HEK293 (cell line): ENCODE measurements around the gene SNX21.

ENCODE experiments used
- CTCF ChIA-PET: fragments of 350-600 bp; formaldehyde crosslinking; extraction: SDS; loops from one replicate; lab custom pipeline; 2021; ENCODE audit warnings: antibody characterized with exemption; lab: Yijun Ruan, JAX
- POLR2A ChIA-PET: fragments of 300-600 bp; formaldehyde crosslinking; extraction: SDS; loops from one replicate; lab custom pipeline; 2020; ENCODE audit warnings: antibody characterized with exemption, inconsistent platforms; lab: Yijun Ruan, JAX
- H3K27ac ChIP-seq: fragments of 200-500 bp; sonication (Bioruptor generic); 2 replicates; pipeline ENCODE4 v1.5.1; 2014; ENCODE audit warnings: low read depth, low read length, control low read depth, inconsistent platforms; ENCODE audit errors: extremely low read depth
- H3K36me3 ChIP-seq, 2 experiments: fragments of 200-500 bp in 1 of 2; sonication (Bioruptor generic) in 1 of 2; 1 replicate in 1 of 2; 2 replicates in 1 of 2; pipeline ENCODE4 v1.5.1; 2014 to 2017; ENCODE audit warnings: inconsistent platforms in 2 of 2, low read length in 2 of 2; ENCODE audit not compliant: control insufficient read depth in 2 of 2, insufficient read depth in 1 of 2
- H3K4me1 ChIP-seq: fragments of 200-500 bp; sonication (Bioruptor generic); 2 replicates; pipeline ENCODE4 v1.5.1; 2014; ENCODE audit warnings: mild to moderate bottlenecking, low read length, inconsistent platforms; ENCODE audit not compliant: control insufficient read depth, insufficient read depth
- H3K4me3 ChIP-seq: 2 replicates; pipeline ENCODE4 v1.5.1; 2011; ENCODE audit warnings: low read depth, mild to moderate bottlenecking, control low read depth, low read length, moderate library complexity
- H3K9me3 ChIP-seq: fragments of 200-500 bp; sonication (Bioruptor generic); 2 replicates; pipeline ENCODE4 v1.5.1; 2014; ENCODE audit warnings: low read depth, low read length, inconsistent platforms; ENCODE audit not compliant: control insufficient read depth, insufficient read depth
- AEBP2 ChIP-seq: fragments of 450-650 bp; formaldehyde crosslinking; IDR thresholded peaks from 2 replicates; pipeline ENCODE4 v1.5.1; 2016; ENCODE audit warnings: missing biosample characterization, missing genetic modification characterization, borderline replicate concordance
- CTCF ChIP-seq: fragments of 450-650 bp; formaldehyde crosslinking; IDR thresholded peaks from 2 replicates; pipeline ENCODE4 v1.5.1; 2016; ENCODE audit warnings: missing biosample characterization, missing genetic modification characterization
- GLI2 ChIP-seq: fragments of 450-650 bp; formaldehyde crosslinking; IDR thresholded peaks from 2 replicates; pipeline ENCODE4; 2017; ENCODE audit warnings: missing biosample characterization, missing genetic modification characterization, low read depth, borderline replicate concordance
- HOXC10 ChIP-seq: sonication (generic); formaldehyde crosslinking; IDR thresholded peaks from 2 replicates; pipeline ENCODE4 v1.8.1; 2023; ENCODE audit warnings: mild to moderate bottlenecking, missing genetic modification reagents
- HOXD13 ChIP-seq: sonication (generic); formaldehyde crosslinking; IDR thresholded peaks from 2 replicates; pipeline ENCODE4 v1.8.0; 2022; ENCODE audit warnings: missing genetic modification reagents, borderline replicate concordance
- REPIN1 ChIP-seq: fragments of 450-650 bp; formaldehyde crosslinking; IDR thresholded peaks from 2 replicates; pipeline ENCODE4 v1.5.1; 2017; ENCODE audit warnings: missing biosample characterization, missing genetic modification characterization, low read depth
- ZBTB20 ChIP-seq: fragments of 450-650 bp; formaldehyde crosslinking; IDR thresholded peaks from 2 replicates; pipeline ENCODE4 v1.5.1; 2016; ENCODE audit warnings: missing biosample characterization, missing genetic modification characterization
- ZFHX2 ChIP-seq: fragments of 450-650 bp; formaldehyde crosslinking; conservative IDR thresholded peaks from 2 replicates; pipeline ENCODE4 v1.5.1; 2016; ENCODE audit warnings: missing biosample characterization, missing genetic modification characterization
- ZNF121 ChIP-seq: fragments of 450-650 bp; formaldehyde crosslinking; IDR thresholded peaks from 2 replicates; pipeline ENCODE4 v1.5.1; 2016; ENCODE audit warnings: missing biosample characterization, missing genetic modification characterization
- ZNF146 ChIP-seq: fragments of 450-650 bp; formaldehyde crosslinking; IDR thresholded peaks from 2 replicates; pipeline ENCODE4 v1.5.1; 2016; ENCODE audit warnings: missing biosample characterization, missing genetic modification characterization
- ZNF155 ChIP-seq: fragments of 450-650 bp; formaldehyde crosslinking; IDR thresholded peaks from 2 replicates; pipeline ENCODE4 v1.5.1; 2016; ENCODE audit warnings: missing biosample characterization, missing genetic modification characterization
- ZNF184 ChIP-seq: fragments of 450-650 bp; IDR thresholded peaks from 2 replicates; pipeline ENCODE4 v1.5.1; 2018; ENCODE audit warnings: missing biosample characterization, mild to moderate bottlenecking, missing genetic modification characterization
- ZNF202 ChIP-seq: fragments of 450-650 bp; formaldehyde crosslinking; IDR thresholded peaks from 2 replicates; pipeline ENCODE4 v1.5.1; 2016; ENCODE audit warnings: missing biosample characterization, missing genetic modification characterization, borderline replicate concordance
- ZNF214 ChIP-seq: fragments of 450-650 bp; formaldehyde crosslinking; IDR thresholded peaks from 2 replicates; pipeline ENCODE4 v1.5.1; 2017; ENCODE audit warnings: missing biosample characterization, mild to moderate bottlenecking, missing genetic modification characterization, borderline replicate concordance
- ZNF391 ChIP-seq: fragments of 450-650 bp; formaldehyde crosslinking; IDR thresholded peaks from 2 replicates; pipeline ENCODE4 v1.5.1; 2016; ENCODE audit warnings: low read depth, missing biosample characterization, missing genetic modification characterization, borderline replicate concordance
- ZNF521 ChIP-seq: fragments of 450-650 bp; formaldehyde crosslinking; IDR thresholded peaks from 2 replicates; pipeline ENCODE4 v1.5.1; 2017; ENCODE audit warnings: missing biosample characterization, mild to moderate bottlenecking, missing genetic modification characterization
- ZNF530 ChIP-seq: fragments of 450-650 bp; formaldehyde crosslinking; IDR thresholded peaks from 2 replicates; pipeline ENCODE4 v1.5.1; 2016; ENCODE audit warnings: low read depth, missing biosample characterization, missing genetic modification characterization
- ZNF664 ChIP-seq: fragments of 450-650 bp; formaldehyde crosslinking; IDR thresholded peaks from 2 replicates; pipeline ENCODE4 v1.5.1; 2016; ENCODE audit warnings: missing biosample characterization, missing genetic modification characterization
- ZNF677 ChIP-seq: fragments of 450-650 bp; IDR thresholded peaks from 2 replicates; pipeline ENCODE4 v1.5.0; 2018; ENCODE audit warnings: missing biosample characterization, mild to moderate bottlenecking, missing genetic modification characterization, moderate library complexity
- ZNF747 ChIP-seq: fragments of 450-650 bp; formaldehyde crosslinking; IDR thresholded peaks from 2 replicates; pipeline ENCODE4 v1.5.1; 2016; ENCODE audit warnings: missing biosample characterization, missing genetic modification characterization
- ZNF76 ChIP-seq: fragments of 450-650 bp; formaldehyde crosslinking; IDR thresholded peaks from 2 replicates; pipeline ENCODE4; 2016; ENCODE audit warnings: low read depth, missing biosample characterization, missing genetic modification characterization, borderline replicate concordance
- ZNF776 ChIP-seq: fragments of 450-650 bp; formaldehyde crosslinking; IDR thresholded peaks from 2 replicates; pipeline ENCODE4 v1.5.0; 2017; ENCODE audit warnings: missing biosample characterization, missing genetic modification characterization, borderline replicate concordance
- ZNF830 ChIP-seq: fragments of 450-650 bp; IDR thresholded peaks from 2 replicates; pipeline ENCODE4 v1.5.0; 2018; ENCODE audit warnings: missing biosample characterization, missing genetic modification characterization, low read depth, mild to moderate bottlenecking, moderate library complexity

SNX21 gene

GRCh38 chr20:45850926-45851325 is 17.3 kb downstream of the SNX21 start (continued):
- TF ChIP-seq ZNF521 (tag by site-specific recombination): no peak
- TF ChIP-seq ZNF155 (tag by site-specific recombination): no peak
- no peak for TF ChIP-seq ZBTB20 (tag by site-specific recombination)
- TF ChIP-seq ZNF530 (tag by site-specific recombination): no peak
- no peak for TF ChIP-seq ZNF776 (tag by site-specific recombination)
- no peak for TF ChIP-seq GLI2

- ChIA-PET CTCF (interaction anchor here (0.6 kb wide), 2 partner anchors 19 to 119 kb away, joined by 3 to 4 read pairs; no protein-coding TSS in a partner anchor), POLR2A (no interaction called here)
- Histone ChIP-seq H3K27ac (no peak overlapping the region), H3K4me3 (no peak overlapping the region), H3K36me3 (peaks cover 0 to 49% of the 10 kb centered on the region in 2 experiments; a peak in 2 of 3 replicates), H3K9me3 (no peaks in the 10 kb centered on the region)
- no peak for TF ChIP-seq ZNF146 (tag by site-specific recombination)
- TF ChIP-seq ZNF202 (tag by site-specific recombination): no peak
- TF ChIP-seq HOXD13 (CRISPR knock-in tag): no peak
- no peak for TF ChIP-seq ZNF830 (tag by site-specific recombination)
- TF ChIP-seq GLI2: no peak
- TF ChIP-seq ZNF391 (tag by site-specific recombination): no peak
- no peak for TF ChIP-seq ZNF214 (tag by site-specific recombination)
- TF ChIP-seq ZNF664: no peak
- TF ChIP-seq ZFHX2: no peak
- no peak for TF ChIP-seq REPIN1
- TF ChIP-seq ZNF677: no peak
- no peak for TF ChIP-seq AEBP2 (tag by site-specific recombination)
- TF ChIP-seq CTCF (tag by site-specific recombination): no peak
- no peak for TF ChIP-seq ZNF184 (tag by site-specific recombination)
- no peak for TF ChIP-seq ZNF747
- no peak for TF ChIP-seq ZNF76 (tag by site-specific recombination)
- TF ChIP-seq ZNF155 (tag by site-specific recombination): no peak
- TF ChIP-seq, all 188 proteins: peak for 0
- no peaks in the 10 kb centered on the region for H3K4me1 ChIP-seq
Observed at GRCh38 chr20:45851501-45851900, 17.9 kb downstream of the SNX21 start.

GRCh38 chr20:45852326-45852725 is 18.7 kb downstream of the SNX21 start:
- Histone ChIP-seq H3K9me3 (no peaks in the 10 kb centered on the region), H3K27ac (no peak overlapping the region)
- no peak for TF ChIP-seq ZNF830 (tag by site-specific recombination)
- TF ChIP-seq ZNF121 (tag by site-specific recombination): no peak
- TF ChIP-seq HOXC10 (CRISPR knock-in tag): no peak
- TF ChIP-seq, all 188 proteins: peak for 0
- H3K4me1 ChIP-seq: no peaks in the 10 kb centered on the region
- POLR2A ChIA-PET: interaction anchor here (0.6 to 0.9 kb wide), 2 partner anchors 28 to 155 kb away, joined by 3 to 5 read pairs; partner anchors contain the start of gene ZSWIM1
- CTCF ChIA-PET: no interaction called here
- H3K36me3 ChIP-seq: peaks cover 0 to 42% of the 10 kb centered on the region in 2 experiments; a peak in 2 of 3 replicates
- H3K4me3 ChIP-seq: no peak overlapping the region
